HL-60 (cell line): Measurements from ENCODE around the gene ECSCR.

Experiments used
- DNase-seq, 2 experiments: peaks; one replicate each; pipeline ENCODE4 v3.0.0-alpha.2; 2010 to 2020; ENCODE audit warnings: low read depth in 1 of 2, low spot score in 1 of 2
- H3K27ac ChIP-seq: fragments of 250-450 bp; sonication (Bioruptor Pico); replicated peaks from 2 replicates; pipeline ENCODE4 v1.5.1; 2020; ENCODE audit warnings: mild to moderate bottlenecking, moderate library complexity
- H3K27me3 ChIP-seq: fragments of 250-450 bp; sonication (Bioruptor Pico); 2 replicates; pipeline ENCODE4 v1.5.1; 2021; ENCODE audit warnings: mild to moderate bottlenecking, moderate library complexity; ENCODE audit not compliant: insufficient read depth, poor library complexity, severe bottlenecking
- H3K4me3 ChIP-seq: replicated peaks from 2 replicates; pipeline ENCODE4 v1.5.1; 2011; ENCODE audit warnings: mild to moderate bottlenecking, control low read depth, low read length; ENCODE audit not compliant: insufficient read depth
- CTCF ChIP-seq: IDR thresholded peaks from one replicate; pipeline ENCODE4 v1.5.1; 2011; ENCODE audit warnings: low read length, control low read depth, inconsistent platforms; ENCODE audit not compliant: insufficient read depth
- GABPA ChIP-seq: IDR thresholded peaks from 2 replicates; pipeline ENCODE4 v1.6.1; 2012; ENCODE audit warnings: low read depth
- POLR2AphosphoS5 ChIP-seq: IDR thresholded peaks from 2 replicates; pipeline ENCODE4 v1.6.1; 2012; ENCODE audit warnings: low read depth
- REST ChIP-seq: IDR thresholded peaks from 2 replicates; pipeline ENCODE4 v1.6.1; 2012; ENCODE audit warnings: low read depth; ENCODE audit not compliant: insufficient replicate concordance
- SPI1 ChIP-seq: IDR thresholded peaks from 2 replicates; pipeline ENCODE4 v1.6.1; 2012; ENCODE audit warnings: low read depth, mild to moderate bottlenecking, borderline replicate concordance

ECSCR gene

DNA sequence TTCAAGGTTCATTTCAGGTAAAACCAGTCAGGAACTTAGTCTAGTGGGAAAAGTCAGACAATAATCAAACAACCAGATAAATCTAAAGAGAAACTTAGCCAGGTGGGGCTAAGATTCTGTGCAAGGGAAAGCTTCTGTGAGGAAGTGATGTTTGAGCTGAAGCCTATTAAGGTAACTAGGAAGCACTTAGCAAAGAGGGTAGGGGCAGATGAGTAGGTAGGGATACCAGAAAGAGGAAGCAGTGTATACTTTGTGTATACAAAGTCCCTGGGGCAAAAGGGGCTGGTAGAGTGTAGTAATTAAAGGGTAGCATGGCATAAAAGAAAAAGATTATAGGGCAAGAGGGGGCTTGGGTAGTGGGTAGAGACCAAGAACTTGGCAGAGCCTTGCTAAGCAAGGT is 55.0 kb downstream of the ECSCR start:
- H3K27ac ChIP-seq, result no peak overlapping the region
- H3K27me3 ChIP-seq, result no peaks in the 10 kb centered on the region
- peak in 1 of 2 experiments; percentile 21 for DNase-seq
- no peak overlapping the region for H3K4me3 ChIP-seq
- no peak for TF ChIP-seq CTCF
- TF ChIP-seq SPI1, result peak; percentile 55; the same call in 1 of the 2 replicates

DNA sequence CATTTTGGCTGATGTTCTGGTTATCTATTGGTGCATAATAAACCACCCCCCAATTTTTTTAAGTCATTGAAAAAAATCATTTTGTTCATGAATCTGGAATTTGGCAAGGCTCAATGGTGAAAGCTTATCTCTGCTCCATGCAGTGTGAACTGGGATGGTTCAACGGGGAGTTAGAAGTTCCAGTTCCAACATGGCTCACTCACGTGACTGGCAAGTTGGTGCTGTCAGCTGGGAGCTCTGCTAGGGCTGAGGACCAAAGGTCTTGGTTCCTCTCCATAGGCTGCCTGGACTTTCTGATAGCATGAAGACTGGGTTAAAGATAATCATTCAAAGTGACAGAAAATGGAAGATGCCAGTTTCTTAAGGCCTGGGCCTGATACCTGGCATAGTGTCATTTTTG is 55.6 kb downstream of the ECSCR start:
- Histone ChIP-seq H3K27me3 (no peaks in the 10 kb centered on the region), H3K27ac (no peak overlapping the region), H3K4me3 (no peak overlapping the region)
- DNase-seq, result no peak
- TF ChIP-seq SPI1, result no peak
- TF ChIP-seq REST, result no peak
- TF ChIP-seq CTCF, result no peak
- TF ChIP-seq POLR2AphosphoS5, result no peak
- TF ChIP-seq GABPA, result no peak

GRCh38 chr5:139404484-139404840 is 58.1 kb downstream of the ECSCR start:
- Histone ChIP-seq H3K27ac (peak overlapping the region; percentile 64), H3K27me3 (no peaks in the 10 kb centered on the region), H3K4me3 (no peak overlapping the region)
- TF ChIP-seq POLR2AphosphoS5 (no peak), REST (no peak), GABPA (no peak), CTCF (no peak), SPI1 (no peak)
- no peak for DNase-seq

- no peak for TF ChIP-seq CTCF
- no peak for TF ChIP-seq POLR2AphosphoS5
- TF ChIP-seq REST, result no peak
- no peak for TF ChIP-seq GABPA
- TF ChIP-seq SPI1, result no peak
- H3K27ac ChIP-seq, result peak within 1 kb of the TSS; percentile 64
- H3K4me3 ChIP-seq, result peak within 1 kb of the TSS; percentile 50
- peak; percentile 77 to 93 for DNase-seq
- H3K27me3 ChIP-seq, result no peaks in the 10 kb centered on the region
These were observed 58.6 kb downstream of the ECSCR start, which contains the start of gene SPATA24 for GRCh38 chr5:139403787-139404483. Gene SPATA24, minus strand, starts transcription at chr5:139404089. Its CDS starts 29 bp downstream, at chr5:139404060.
